Activated gamma-delta T cell (primary cell): ENCODE data around the gene CDC6.

Experiments used
- DNase-seq: peaks from one replicate; lab custom pipeline; 2025; lab: John Stamatoyannopoulos, UW

CDC6 gene

DNA sequence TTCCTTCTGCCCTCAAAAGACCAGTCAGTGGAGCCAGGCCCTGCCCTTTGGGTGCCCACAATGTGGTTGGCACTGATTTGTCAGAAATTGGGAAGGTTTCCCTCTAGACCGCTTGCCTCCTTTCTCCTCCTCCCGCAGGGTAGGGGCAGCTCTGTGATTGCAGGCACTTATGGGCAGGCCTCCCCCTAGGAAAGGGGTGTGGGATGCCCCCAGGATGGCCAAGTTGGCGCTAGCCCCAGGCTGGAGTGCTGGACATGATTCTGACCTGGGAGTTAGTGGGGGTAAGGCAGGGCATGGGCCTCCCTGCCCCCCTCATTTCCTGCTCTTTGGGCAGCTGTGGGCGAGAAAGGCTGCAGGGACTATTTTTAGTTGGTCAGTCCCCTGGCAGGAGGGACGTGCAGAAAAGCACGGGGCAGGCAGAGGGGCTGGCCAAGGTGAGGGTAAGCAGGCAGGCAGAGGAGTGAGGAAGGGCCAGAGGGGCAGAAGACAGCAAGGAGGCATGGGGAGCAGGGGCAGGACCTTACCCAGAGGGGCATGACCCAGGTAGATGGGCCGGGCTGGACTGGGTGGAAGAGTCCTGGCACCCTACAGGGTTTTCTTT lies 24.6 kb downstream of the CDC6 start:
- DNase-seq, result no peak

DNA sequence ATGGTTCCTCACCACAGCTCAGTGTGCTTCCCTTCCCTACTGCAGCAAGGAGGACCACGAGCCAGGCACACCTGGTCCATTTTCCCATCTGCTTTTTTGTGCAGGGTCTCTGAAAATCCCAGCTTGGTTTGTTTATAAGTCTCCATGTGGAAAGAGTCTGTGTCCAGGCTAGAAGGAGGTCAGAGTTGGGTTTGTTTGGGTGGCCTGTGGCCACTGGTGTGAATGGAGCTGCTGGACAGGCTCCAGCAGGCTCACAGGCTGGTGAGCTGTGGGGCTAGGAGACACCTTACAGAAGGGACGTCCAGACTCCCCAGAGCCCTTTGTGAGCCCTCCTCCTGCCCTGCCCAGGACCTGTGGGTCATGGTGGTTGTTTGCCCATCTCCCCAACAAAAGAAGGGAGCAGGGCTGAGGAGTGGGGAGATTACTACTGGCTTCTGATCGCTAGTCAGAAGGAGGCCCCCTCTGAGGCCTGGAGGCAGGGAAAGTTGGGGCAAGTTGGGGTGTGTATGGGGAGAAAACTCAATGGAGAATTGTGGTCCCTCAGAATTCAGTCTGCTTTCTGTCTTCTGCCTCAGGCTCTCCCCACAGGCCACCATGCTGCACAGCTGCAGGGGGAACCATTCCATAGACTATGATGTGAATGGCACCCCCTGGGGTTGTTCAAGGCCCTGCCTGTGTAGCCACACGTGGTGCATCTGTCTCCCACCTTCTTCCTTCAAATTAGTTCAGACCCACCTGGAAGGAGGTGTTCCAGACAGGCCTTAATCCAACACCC lies 25.4 kb downstream of the CDC6 start:
- no peak for DNase-seq

DNA sequence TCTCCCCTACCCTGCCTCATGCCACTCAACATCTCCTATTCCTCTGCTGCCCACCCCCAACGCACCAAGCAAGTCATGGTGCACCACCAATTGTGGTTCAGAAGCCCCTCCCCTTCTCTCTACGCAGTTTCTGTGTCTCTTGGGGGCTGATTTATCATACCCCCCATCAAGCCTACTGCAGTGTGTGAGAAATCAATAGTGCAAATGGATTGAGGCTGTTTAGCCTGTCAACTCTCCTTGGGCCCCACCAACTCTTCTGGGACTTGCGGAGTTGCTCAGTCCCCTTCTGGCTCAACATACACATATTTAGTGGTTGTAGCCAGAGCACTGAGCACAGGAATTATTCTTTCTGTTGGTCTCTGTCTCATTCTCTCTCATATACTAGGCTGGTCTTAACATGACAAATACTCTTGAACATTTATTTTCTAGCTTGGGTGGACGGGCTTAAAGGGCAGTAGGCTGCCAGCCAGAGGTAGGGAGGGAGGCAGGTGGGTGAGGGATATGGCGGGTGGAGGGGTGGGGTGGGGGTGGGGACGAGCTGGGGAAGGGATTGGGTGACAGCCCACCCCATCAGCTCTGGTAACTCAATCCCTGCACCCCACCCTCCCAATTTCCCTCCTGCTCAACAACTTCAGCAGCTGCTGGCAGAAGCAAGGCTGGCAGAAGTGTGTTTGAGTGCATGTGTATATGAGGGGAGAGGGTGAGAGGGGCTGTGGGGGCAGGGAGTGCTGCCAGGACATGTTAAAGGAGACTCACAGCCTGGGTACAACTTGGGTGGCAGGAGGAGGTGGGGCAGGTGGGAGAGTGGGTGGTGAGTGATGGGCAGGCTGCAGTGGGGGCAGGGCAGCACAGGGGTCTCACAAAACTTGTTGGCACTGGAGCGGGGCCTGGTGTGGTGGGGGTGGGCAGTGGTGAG lies 26.2 kb downstream of the CDC6 start:
- no peak for DNase-seq

DNA sequence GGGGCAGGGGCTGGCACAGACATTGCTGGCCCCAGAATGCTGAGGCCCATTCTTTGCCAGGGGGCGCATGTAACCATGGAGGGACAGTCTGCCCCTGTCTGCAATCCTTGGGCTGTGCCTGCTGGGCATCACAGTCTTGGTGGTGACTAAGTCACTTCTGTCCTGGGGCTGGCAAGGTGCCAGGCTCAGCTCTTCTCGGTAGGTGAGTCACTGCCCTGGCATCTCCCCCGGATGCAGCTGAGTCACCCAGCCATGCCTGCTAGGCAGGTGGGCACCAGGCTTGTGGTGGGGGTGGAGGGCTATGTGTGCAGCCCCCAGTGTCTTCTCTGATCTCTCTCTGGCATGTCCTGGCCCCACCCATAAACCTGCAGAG lies 26.9 kb downstream of the CDC6 start:
- DNase-seq, result peak; percentile 53

DNA sequence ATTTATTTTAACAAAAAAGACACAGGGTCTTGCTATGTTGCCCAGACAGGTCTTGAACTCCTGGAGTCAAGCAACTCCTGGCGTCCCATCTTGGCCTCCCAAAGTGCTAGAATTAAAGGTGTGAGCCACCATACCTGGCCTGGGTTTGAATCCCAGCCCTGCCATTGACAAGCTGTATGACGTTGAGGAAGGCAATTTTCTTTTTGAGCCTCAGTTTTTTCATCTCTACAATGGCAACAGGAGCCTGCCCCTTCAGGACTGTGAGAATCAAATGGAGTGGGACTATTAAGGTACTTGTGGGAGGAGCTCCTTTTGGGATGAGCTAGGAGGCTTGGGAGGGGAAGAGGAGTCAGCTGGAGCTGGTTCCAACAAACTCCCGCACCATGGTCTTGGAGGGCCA lies 27.5 kb downstream of the CDC6 start:
- DNase-seq, result no peak

DNA sequence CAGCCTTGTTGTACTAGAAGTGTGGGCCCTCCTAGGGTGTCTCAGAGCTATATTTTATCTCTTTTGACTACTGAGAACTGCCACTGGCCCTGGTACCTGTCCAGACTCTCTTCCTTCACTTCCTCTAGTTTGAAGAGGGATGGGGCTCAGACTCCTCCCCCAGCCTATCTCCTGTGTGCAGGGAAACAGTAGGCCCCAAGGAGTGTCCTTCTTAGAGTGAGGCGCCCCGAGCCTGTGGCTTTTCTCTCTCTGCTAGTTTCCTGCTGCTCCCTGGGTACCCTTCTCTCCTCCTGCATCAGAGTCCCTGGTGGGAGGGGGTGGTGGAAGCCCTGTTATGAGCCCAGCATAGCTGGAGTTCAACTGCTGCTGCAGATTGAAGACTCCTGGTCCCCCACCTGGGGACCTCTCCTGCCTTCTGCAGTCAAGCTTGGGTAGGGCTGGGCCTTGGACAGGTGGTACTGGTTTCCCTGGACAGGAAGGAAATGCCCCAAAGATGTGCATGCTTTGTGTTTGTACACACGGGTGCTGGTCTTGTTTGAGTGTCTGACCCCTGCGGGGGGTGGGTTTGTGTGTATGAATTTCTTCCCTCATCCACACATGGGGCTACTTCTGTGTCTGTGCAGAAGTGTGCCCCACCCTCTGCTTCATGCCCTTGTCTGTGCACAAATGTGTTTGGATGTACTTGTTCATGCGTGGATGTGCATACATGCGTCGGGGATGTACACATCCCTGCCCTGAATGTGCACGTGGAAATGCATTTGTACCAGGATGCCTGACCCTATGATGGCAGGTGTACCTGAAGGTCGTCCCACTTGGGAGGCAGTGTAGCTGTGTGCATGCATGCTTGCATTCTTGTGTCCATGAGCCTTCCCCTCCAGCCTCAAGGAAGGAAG lies 28.2 kb downstream of the CDC6 start:
- no peak for DNase-seq

DNA sequence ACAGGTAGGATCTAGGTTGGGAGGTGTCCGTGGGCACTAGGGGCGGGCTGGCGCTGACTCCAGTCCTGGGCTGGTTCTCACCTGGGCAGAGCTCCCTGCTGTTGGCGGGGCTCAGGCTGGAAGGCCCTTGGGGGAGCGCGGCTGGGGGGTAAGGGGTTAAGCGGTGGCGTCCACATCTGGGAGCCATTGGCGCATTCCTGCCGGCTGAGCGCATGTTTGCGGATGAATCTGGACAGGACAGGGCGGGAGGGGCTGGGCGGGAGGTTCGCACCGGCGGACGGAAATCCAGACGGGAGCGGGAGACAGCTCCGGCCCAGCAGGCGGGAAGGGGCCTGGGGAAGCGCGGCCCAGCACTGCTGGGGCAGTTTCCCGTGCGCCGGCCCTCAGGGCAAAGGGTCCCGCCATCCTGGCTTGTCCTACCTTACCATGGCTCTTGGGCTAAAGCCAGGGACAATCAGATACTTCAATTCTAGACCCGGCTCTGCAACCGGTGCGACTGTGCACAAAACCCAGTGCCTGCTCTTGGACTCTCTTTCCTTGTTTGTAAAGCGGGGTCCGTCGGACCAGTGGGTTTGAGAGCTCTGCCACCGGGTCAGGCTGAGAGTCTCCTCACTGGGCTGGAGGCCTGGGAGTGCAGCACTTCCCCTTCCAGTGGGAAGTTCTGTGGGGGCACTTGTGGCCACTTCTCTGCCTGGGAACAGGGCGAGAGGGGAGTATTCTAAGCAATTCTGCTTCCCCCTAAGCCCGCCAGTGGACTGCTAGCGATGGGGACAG lies 29.1 kb downstream of the CDC6 start:
- no peak for DNase-seq

DNA sequence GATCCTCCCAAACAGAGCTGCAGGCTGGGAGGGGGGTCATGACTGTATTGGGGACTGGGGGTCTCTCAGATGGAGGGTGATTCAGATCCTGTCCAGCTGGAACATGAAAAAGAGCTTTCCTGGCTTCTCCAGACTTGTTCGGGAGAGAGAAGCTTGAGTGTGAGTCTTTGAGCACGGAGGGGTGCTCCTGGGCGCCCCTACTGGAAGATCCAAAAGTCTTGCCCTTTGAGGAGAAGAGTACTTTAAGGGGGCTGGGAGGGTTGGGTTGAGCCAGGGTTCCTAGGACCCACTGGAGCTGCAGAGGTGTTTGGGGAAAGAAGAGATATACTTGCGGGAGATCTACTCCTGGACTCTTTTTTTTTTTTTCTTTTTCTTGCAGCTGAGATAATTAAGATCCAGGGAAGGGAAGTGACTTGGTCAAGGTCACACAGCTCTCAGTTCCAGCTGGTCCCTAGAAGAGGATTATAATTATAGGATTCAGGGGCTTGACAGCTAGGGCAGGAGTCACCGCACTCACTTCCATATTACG lies 29.7 kb downstream of the CDC6 start:
- no peak for DNase-seq

DNA sequence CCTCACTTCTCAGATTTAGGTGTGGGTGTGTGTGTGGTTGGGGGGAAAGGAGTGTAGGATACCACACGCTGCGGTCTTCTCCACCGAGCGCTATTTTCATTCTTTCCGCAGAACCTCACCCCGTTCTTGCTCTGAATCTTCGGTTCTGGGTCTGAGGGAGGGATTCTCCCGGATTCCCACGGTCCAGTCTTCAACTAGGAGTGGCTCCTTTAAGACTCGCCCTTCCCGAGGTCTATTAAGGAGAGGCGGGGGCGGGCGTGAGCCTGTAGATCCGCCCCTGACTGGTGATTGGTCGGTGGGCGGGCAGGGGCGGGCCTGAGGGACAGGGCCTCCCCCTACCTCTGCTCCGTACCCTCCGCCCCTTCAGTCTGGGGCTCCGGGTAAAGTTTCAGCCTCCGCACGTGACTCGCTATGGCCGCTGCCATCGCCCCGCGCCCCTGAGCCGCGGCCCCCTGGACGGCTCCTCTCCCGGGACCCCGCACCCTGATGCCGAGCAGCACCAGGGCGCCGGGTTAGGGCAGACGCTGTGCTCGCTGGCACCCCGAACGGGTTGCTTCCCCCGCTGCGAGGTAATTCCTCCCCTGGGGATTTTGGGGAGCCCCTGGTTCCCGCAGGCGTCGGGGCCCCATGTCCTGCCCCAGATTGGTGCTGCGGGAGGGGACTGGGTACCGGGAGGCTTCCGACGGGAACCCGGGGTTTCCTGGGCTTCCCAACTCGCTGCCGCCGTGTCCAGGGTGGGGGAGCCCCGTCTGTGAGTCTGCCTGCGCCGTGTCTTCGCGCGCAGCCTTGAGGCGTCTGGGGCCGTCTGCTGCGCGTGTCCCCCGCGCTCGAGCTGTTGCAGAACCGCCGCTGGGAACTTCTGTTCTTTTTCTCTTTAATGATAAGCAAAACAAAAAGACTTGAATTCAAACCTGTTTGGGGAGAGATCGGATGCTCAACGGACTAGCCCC lies 30.5 kb downstream of the CDC6 start:
- DNase-seq, result peak; percentile 83

DNA sequence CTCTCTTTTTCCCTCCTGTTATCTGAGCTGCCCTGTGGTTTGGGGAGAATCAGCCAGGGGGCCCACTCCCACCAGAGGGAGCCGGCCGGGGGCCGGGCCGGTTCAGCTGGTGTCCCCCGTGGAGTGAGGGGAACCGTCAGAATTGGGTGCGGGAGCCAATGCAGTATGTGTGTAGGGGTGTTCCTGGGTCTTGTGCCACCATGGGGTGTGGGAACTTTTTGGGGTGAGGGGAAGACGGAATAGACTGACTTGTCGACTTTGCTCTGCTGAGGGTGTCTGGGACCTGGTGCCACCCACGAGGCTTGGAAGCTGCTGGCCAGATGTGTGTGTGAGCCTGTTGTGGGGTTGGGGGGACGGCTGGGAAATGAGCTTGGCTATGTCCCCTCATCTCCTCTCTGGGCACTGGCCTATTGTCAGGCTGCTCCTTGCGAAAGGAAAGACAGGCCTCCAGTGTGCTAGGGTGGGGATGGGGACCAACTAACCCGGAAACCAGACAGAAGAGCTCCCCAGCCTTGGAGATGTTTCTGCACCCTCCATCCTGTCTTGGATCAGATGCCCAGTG lies 31.2 kb downstream of the CDC6 start:
- DNase-seq, result no peak

DNA sequence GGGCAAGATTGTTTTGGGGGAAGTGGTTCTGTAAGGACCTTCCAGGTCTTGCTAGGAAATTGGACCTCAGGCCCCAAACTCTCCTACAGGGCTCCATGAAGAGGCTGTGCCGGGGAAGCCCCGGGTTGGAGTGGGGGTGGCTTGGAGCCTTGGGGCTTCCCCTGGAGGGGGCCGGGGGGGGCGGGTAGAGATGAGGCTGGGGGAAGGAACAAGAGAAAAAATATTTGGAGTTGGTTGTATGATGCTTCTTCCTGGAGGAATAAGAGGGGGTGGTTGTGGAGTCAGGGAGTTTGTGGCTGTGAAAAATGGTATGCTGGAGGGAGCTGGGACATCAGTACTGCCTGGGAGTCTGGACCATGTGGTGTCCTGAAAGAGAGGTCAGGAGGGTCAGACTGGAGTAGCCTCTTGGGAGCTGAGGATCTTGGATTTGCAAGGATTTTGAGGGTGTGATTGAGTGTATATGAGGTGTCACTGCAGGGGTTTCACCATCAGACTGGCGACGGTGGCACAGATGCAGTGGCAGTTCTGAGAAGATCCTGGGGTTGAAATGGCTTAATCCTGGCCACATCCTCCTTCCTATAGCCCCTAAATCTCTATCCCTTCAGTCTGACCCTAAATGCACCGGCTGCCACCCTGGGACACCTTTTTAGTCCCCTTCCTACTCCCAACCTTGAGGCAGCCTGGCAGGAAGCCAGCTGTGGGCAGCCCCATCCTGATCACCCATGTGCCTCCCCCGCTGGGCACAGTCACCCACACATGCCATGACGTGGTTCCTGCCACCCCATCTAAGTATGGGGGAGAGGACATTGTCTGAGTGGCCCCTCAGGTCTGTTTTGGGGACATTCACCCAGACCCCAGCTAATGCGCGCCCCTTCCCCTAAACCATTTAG lies 32.2 kb downstream of the CDC6 start:
- DNase-seq, result peak; percentile 69

DNA sequence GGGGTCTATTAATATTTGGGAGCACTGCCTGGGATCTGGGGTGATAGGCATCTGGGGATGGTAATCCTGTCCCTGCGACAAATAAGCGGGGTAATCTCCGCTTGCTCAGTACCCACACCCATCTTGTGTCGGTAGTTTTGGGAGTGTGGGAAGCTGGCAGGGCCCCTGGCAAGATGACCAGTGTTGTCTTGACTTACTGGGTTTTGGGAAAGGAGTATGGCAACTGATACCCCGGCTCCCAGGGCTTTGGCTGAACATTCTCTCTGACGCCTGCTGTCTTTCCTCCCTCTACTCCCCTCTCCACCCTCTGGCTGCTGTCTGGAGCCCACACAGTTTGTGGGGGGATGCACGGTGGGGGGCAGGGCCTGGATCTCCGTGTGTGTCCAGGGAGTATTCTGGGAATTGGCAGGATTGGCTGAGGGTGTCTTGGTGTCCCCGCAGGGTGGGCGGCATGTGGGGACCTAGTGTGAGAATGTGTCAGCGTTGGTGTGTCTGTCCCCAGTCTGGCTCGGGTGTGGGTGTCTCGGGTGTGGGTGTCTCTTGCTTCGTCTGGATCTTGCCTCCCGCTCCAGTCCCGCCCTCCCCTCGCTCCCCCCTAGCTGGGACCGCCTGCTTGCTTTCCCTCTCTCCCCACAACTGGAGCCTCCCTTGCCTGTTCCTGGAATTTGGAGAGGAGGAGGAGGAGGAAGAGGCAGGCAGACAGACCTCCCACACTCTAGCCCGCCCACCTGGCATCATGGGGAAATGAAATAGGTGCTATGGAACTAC lies 33.3 kb downstream of the CDC6 start:
- DNase-seq, result peak; percentile 51

DNA sequence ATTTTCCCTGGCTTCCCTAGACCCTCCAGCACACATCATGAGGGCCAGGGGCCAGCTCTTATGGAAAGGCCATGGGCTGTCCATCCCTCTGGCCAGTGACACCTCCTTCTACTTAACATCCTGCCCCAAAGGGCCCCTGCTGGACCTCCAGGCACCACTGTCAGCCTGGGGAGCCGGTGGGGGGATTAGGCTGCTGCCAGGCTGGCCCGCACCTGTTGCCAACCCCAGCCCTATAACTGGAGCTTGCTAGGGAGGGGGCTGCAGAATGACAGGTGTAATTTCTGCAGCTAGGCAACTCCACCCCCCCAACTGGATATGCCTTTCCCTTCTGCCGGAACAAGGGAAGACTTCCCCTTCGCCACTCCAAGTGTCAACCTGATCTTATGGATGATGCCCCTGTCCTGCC lies 33.8 kb downstream of the CDC6 start:
- no peak for DNase-seq

DNA sequence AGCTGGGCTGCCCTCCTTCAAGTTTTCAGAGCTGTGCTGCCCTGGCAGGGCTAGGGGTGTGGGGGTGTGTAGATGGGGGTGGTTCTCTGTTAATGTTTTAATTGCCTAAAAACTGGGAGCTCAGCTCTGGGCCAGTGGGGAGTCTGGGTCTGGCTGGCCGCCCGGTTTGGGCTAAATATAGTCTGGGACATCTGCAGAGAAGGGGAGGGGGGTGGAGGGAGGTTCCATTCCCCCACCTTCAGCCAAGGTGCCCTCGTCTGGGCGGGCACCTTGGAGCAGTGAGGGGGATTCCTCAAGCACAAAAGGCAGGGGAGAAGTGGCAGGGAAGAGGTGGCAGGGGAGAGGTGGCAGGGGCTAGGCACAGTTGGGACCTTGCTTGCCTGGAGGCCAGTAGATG lies 34.3 kb downstream of the CDC6 start:
- no peak for DNase-seq

DNA sequence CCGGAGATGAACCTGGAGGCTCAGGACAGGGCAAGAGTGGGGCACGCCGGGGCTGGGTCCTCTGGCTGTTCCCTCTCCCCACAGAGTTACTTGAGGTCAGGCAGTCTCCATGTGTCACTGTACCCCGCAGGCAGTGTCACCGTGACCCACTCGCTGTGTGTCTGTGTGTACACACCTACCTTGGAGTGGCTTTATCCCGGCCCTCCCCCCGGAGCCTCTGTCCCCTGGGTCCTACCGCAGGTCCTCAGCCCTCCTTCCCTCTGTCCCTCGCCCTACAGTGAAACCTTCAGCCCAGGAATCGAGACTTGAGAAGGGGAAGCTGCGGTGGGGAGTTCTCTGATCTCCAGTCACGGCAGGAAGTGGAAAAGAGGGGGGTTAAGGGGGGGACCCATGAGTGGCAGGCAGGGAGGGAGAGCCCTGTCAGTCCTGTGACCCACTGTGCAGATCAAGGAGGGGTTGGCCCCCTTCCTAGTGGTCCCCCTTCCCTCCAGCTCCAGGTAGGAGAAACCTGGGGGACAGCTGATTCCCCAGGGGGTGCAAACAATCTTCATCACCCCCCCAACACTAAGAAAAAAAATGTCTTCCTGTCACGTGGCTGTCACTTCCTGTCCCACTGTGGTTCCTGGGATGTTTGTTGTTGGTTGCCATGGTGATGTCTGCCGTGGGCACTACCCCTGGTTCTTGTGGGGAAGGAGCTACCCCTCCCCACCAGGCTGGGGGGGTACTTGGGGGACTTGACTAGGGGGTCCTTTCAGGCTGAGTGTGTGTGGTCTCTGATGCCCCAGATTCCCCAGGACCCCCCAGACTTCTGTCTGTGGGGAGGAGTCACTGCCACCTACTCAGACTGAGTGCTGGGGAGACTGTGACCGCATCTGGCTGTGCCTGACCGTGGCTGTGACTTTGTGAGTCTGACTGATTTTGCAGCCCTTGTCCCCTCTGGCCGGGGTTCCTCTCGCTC lies 35.0 kb downstream of the CDC6 start:
- peak; percentile 47 for DNase-seq
